HepG2 (cell line): ENCODE data around the gene CSTB. TPM values are rescaled to one million over a fixed set of nuclear protein-coding genes. Genes with fewer than 3 reads are reported as not detected.

Source experiments
- ATRX ChIP-seq: sonication (generic); formaldehyde crosslinking; IDR thresholded peaks from 2 replicates; pipeline ENCODE4 v1.4.0; 2020; ENCODE audit warnings: missing genetic modification reagents, borderline replicate concordance
- BRCA1 ChIP-seq: sonication (generic); formaldehyde crosslinking; IDR thresholded peaks from 2 replicates; pipeline ENCODE4 v1.4.0; 2020; ENCODE audit warnings: missing genetic modification reagents
- CENPT ChIP-seq: sonication (generic); formaldehyde crosslinking; IDR thresholded peaks from 2 replicates; pipeline ENCODE4 v1.8.0; 2022; ENCODE audit warnings: low read depth, mild to moderate bottlenecking, moderate library complexity, missing genetic modification reagents
- ELF1 ChIP-seq: sonication (generic); formaldehyde crosslinking; IDR thresholded peaks from 2 replicates; pipeline ENCODE4 v1.4.0; 2020; ENCODE audit warnings: missing genetic modification reagents
- ETS1 ChIP-seq: sonication (generic); formaldehyde crosslinking; IDR thresholded peaks from 2 replicates; pipeline ENCODE4 v1.4.0; 2020; ENCODE audit warnings: missing genetic modification reagents
- FOXK2 ChIP-seq: fragments of 450-650 bp; IDR thresholded peaks from 2 replicates; pipeline ENCODE4 v1.6.1; 2016
- HHEX ChIP-seq: IDR thresholded peaks from 2 replicates; pipeline ENCODE4 v1.6.1; 2016; ENCODE audit warnings: control low read depth
- IRX3 ChIP-seq: sonication (generic); formaldehyde crosslinking; IDR thresholded peaks from 2 replicates; pipeline ENCODE4 v1.8.1; 2023; ENCODE audit warnings: mild to moderate bottlenecking, low read depth, missing genetic modification reagents, borderline replicate concordance
- MIXL1 ChIP-seq: IDR thresholded peaks from 2 replicates; pipeline ENCODE4 v1.6.1; 2016
- NFE2L1 ChIP-seq: sonication (generic); formaldehyde crosslinking; IDR thresholded peaks from 2 replicates; pipeline ENCODE4 v1.4.0; 2020; ENCODE audit warnings: missing genetic modification reagents, mild to moderate bottlenecking, borderline replicate concordance
- NFYC ChIP-seq: IDR thresholded peaks from 2 replicates; pipeline ENCODE4 v1.6.1; 2016; ENCODE audit warnings: missing genetic modification reagents, missing compliant biosample characterization
- PRDM10 ChIP-seq: sonication (generic); formaldehyde crosslinking; IDR thresholded peaks from 2 replicates; pipeline ENCODE4 v1.4.0; 2020; ENCODE audit warnings: low read depth, missing genetic modification reagents
- SAFB2 ChIP-seq: sonication (generic); formaldehyde crosslinking; IDR thresholded peaks from 2 replicates; pipeline ENCODE4 v1.5.1; 2020; ENCODE audit warnings: missing genetic modification reagents, low read depth, mild to moderate bottlenecking, borderline replicate concordance
- SYNCRIP ChIP-seq: fragments of 200-400 bp; formaldehyde crosslinking; IDR thresholded peaks from 2 replicates; pipeline ENCODE4 v1.6.1; 2018; ENCODE audit warnings: mild to moderate bottlenecking, low read depth, low read length; ENCODE audit not compliant: insufficient read depth
- TRIM22 ChIP-seq: fragments of 450-650 bp; IDR thresholded peaks from 2 replicates; pipeline ENCODE4 v1.6.1; 2017
- ZC3H4 ChIP-seq: sonication (generic); formaldehyde crosslinking; IDR thresholded peaks from 2 replicates; pipeline ENCODE4 v1.4.0; 2020; ENCODE audit warnings: missing genetic modification reagents, borderline replicate concordance
- ZMYM2 ChIP-seq: sonication (generic); formaldehyde crosslinking; IDR thresholded peaks from 2 replicates; pipeline ENCODE4 v1.8.0; 2022; ENCODE audit warnings: mild to moderate bottlenecking, missing genetic modification reagents
- ZNF101 ChIP-seq: sonication (generic); formaldehyde crosslinking; IDR thresholded peaks from 2 replicates; pipeline ENCODE4 v1.4.0; 2020; ENCODE audit warnings: mild to moderate bottlenecking, low read depth, missing genetic modification reagents, borderline replicate concordance
- ZNF234 ChIP-seq: sonication (generic); formaldehyde crosslinking; conservative IDR thresholded peaks from 2 replicates; pipeline ENCODE4 v1.5.1; 2020; ENCODE audit warnings: mild to moderate bottlenecking, missing genetic modification reagents
- ZNF264 ChIP-seq: sonication (generic); formaldehyde crosslinking; IDR thresholded peaks from 2 replicates; pipeline ENCODE4 v1.4.0; 2020; ENCODE audit warnings: missing genetic modification reagents
- ZNF556 ChIP-seq: sonication (generic); formaldehyde crosslinking; IDR thresholded peaks from 2 replicates; pipeline ENCODE4 v1.4.0; 2020; ENCODE audit warnings: mild to moderate bottlenecking, missing genetic modification reagents, borderline replicate concordance
- ZNF615 ChIP-seq: sonication (generic); formaldehyde crosslinking; IDR thresholded peaks from 2 replicates; pipeline ENCODE4 v1.5.0; 2020; ENCODE audit warnings: mild to moderate bottlenecking, missing genetic modification reagents, borderline replicate concordance
- ZNF770 ChIP-seq: sonication (generic); formaldehyde crosslinking; IDR thresholded peaks from 2 replicates; pipeline ENCODE4 v1.5.0; 2020; ENCODE audit warnings: mild to moderate bottlenecking, missing genetic modification reagents
- polyA plus RNA-seq, 8 experiments: library from polyadenylated mRNA; depleted of rRNA in 3 of 8; stranded (reverse) in 7 of 8; unstranded in 1 of 8; fragments of >200 nt; fragmentation: Illumina TruSeq in 4 of 8; extraction: Trizol in 4 of 8; gene quantifications; 2 replicates each; pipeline versions ENCODE4 v1.2.1 to v1.2.3, GENCODE V29; 2011 to 2016; ENCODE audit warnings: low read depth in 4 of 8, missing spikeins in 1 of 8, mixed read lengths in 1 of 8; ENCODE audit not compliant: insufficient read depth in 1 of 8
- total RNA-seq, 5 experiments: library from RNA; depleted of rRNA; stranded (reverse); fragments of >200 nt; fragmentation: Illumina TruSeq; extraction: Trizol; gene quantifications; 2 replicates each; pipeline ENCODE4 v1.2.3, GENCODE V29; 2016; ENCODE audit warnings: low read depth in 1 of 5

Gene CSTB
- total and polyA plus RNA-seq, 2 of the 13 experiments (the other 11 are each of a cell fraction or from before 2014, with no cell fraction given): 11.7 to 94.1 TPM

GRCh38 chr21:43783098-43783700 lies 7.1 kb upstream of the CSTB start (continued):
- TF ChIP-seq HHEX (CRISPR knock-in tag) (peak; percentile 13; the same call in 1 of the 2 replicates), NFE2L1 (no peak), SAFB2 (no peak; the same call in 1 of the 2 replicates), ZC3H4 (CRISPR knock-in tag) (no peak), ZNF234 (CRISPR knock-in tag) (no peak), ZNF615 (no peak), FOXK2 (no peak), ZNF101 (CRISPR knock-in tag) (no peak), CENPT (no peak), IRX3 (no peak), ETS1 (CRISPR knock-in tag) (no peak), SYNCRIP (no peak), ZNF264 (CRISPR knock-in tag) (peak; percentile 94), ZMYM2 (CRISPR knock-in tag) (peak; percentile 76; the same call in 1 of the 2 replicates), ELF1 (CRISPR knock-in tag) (peak; percentile 55), MIXL1 (CRISPR knock-in tag) (peak; percentile 22; the same call in 1 of the 2 replicates), ZNF556 (peak; percentile 73; the same call in 1 of the 2 replicates), BRCA1 (CRISPR knock-in tag) (no peak), ZNF770 (CRISPR knock-in tag) (0 out of 2 replicates have a peak, but pooled peaks have one; percentile 43), NFYC (no peak; the same call in 1 of the 2 replicates), TRIM22 (no peak), PRDM10 (peak; percentile 83; the same call in 1 of the 2 replicates), ATRX (CRISPR knock-in tag) (no peak)
